Putamen (tissue), 1 donor: ENCODE data around the gene CGB1.
A peak's percentile ranks its signal among the peaks of the same experiment; 100 is the strongest.
"Not testable (repeated sequence)": the region's sequence is repeated elsewhere in the genome, so short reads cannot be mapped to it uniquely, and the experiment has no call there.

Source experiments
- DNase-seq: peaks from one replicate; pipeline ENCODE4 v3.0.0-alpha.2; 2016; ENCODE audit warnings: low spot score

The CGB1 gene

DNA sequence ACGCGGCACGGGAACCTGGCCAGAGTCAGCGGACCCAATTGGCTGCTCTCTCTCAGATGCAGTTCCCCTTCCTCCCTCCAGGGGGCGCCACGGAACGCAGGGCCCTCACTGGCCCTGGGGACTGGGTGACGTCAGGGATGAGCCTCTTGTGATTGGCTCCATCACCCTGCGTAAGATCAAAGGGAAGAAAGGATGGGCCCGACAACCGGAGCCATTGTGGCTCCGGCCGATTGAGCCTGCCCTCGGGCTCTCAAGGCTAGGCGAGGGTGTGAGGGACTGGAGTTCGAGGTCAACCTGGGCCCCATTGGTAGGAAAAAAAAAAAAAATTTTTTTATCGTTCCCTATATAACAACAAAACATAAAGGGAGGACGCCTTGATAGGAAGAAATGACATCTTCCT is at the start of gene CGB1:
CGB1 (minus strand) TSS at position 81 of the 400 bp plus-strand sequence. CDS start 184 bp downstream, outside the sequence.
- not testable (repeated sequence) for DNase-seq

DNA sequence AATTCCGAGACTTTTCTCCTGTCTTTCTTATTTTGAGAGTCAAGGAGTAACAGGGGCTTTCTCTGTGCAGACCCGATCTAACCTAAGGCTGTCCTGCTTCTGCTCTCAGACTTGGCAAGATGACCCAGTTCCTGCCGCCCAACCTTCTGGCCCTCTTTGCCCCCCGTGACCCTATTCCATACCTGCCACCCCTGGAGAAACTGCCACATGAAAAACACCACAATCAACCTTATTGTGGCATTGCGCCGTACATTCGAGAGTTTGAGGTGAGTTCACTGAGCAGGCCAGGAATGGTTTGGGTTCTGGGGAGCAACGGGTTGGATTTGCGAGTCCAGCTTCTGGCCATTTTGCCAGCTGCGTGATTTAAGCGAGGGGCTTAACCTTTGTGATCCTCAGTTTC is 49.6 kb upstream of the CGB1 start:
- no peak for DNase-seq

DNA sequence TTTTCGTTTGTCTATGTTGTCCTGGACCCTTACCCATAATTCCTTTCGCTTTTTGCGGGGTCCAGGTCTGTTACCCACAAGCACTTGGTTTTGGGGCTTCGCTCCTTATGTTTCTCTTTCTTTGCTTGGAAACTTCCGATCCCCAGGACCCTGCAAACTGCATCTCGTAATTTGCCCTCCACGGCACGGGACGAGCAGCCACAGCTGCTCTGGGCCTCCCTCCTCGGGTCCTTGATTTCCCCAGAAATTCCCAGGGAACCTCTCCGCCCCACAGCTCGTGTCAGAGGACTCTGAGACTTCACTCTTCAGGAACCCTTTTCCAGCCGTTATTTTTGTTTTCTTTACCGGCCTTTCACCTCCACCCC is 49.2 kb upstream of the CGB1 start:
- DNase-seq = no peak

GRCh38 chr19:49085020-49085867 is 48.5 kb upstream of the CGB1 start, which contains the start of gene SNRNP70:
Gene SNRNP70, plus strand, starts transcription at chr19:49085451. Its CDS starts 964 bp downstream, at chr19:49086415.
- DNase-seq = peak; percentile 98

GRCh38 chr19:49084206-49085019 is 47.7 kb upstream of the CGB1 start:
- no peak for DNase-seq

- DNase-seq = no peak
These were observed 44.6 kb upstream of the CGB1 start for GRCh38 chr19:49081273-49081672.

GRCh38 chr19:49080392-49080791 is 43.7 kb upstream of the CGB1 start:
- no peak for DNase-seq

- peak; percentile 25 for DNase-seq
These were observed 38.2 kb upstream of the CGB1 start for GRCh38 chr19:49074869-49075268.

GRCh38 chr19:49073514-49074378 is 37.1 kb upstream of the CGB1 start:
- no peak for DNase-seq

DNA sequence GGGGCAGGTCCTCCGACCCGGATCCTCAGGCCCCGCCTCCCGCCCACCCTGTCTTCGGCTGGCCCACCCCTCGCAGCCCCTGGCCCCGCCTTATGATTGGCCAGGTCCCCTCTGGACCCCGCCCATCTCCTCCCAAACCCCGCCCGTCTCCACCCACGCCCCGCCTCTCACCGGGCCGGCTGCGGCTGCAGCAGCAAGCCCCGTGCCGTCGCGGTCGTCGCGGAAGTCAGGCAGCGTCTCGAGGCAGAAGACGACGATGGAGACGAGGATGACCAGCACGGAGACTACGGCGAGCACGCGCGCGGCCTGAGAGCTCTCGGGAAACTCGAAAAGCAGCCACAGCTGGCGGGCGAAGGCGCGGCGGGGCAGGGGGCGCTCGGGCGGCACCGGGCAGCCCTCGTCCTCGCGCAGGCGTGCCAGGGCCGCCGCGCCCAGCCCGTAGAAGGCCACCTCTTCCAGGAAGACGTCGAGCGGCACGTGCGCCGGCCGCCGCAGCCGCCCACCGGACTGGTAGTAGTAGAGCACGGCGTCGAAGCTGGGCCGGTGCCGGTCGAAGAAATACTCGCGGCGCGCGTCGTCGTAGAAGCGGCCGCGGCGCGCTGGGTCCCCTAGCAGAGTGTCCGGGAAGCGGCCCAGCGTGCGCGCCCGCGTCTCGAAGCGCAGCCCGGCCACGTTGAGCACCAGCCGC is 35.3 kb upstream of the CGB1 start:
- DNase-seq = no peak

GRCh38 chr19:49070416-49070815 is 33.7 kb upstream of the CGB1 start:
- DNase-seq = no peak

- no peak for DNase-seq
These were observed 32.3 kb upstream of the CGB1 start for GRCh38 chr19:49069026-49069425.

GRCh38 chr19:49067554-49067953 is 30.9 kb upstream of the CGB1 start:
- DNase-seq = no peak

DNA sequence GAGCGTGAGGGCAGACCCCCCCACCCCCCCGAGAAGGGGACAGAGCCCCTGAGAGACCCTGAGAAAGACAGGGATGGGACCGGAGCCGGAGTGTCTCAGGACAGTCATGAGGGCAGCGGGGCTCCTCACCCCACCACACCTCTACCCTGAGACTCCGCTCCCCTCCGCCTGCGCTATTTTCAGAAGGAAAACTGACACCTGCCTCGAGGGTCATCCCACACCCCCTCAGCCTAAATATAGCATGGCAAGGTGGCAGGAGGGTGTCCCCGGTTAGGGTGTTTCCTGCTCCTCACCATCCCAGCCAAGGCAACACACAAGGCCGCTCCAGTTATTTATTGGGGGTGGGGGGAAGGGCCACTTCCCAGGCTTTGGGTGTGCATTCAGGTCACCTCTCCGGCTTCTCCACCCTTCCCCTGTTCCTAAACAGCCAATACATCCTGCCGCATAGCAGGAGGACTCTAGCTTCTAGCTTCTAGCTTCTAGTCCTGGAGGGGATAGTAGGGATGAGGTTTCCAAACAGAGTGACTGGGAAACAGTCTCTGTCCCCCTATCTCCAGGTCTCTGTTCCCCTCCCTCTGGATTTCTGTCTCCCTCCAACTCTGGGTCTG is 29.3 kb upstream of the CGB1 start:
- no peak for DNase-seq

GRCh38 chr19:49064768-49065611 is 28.3 kb upstream of the CGB1 start, which contains the start of gene NTF4:
Gene NTF4, minus strand, starts transcription at chr19:49064818. Its CDS starts 2,821 bp downstream, at chr19:49061997.
- no peak for DNase-seq

- no peak for DNase-seq
These were observed 27.4 kb upstream of the CGB1 start for GRCh38 chr19:49064029-49064629.

DNA sequence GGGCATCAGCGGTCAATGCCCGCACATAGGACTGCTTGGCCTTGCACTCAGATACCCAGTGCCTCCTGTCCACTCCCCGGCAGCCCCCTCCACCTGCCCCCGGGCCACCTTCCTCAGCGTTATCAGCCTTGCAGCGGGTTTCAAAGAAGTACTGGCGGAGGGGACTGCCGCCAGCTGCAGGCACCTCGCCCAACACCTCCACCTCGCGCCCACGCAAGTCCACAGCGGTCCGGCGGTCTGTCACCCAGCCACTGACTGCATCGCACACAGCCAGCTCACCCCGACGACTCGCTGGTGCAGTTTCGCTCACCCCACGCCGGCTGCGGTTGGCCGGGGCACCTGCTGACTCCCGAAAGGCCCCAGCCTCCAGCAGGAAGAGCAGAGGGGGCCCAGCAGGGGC is 24.8 kb upstream of the CGB1 start:
- no peak for DNase-seq

DNA sequence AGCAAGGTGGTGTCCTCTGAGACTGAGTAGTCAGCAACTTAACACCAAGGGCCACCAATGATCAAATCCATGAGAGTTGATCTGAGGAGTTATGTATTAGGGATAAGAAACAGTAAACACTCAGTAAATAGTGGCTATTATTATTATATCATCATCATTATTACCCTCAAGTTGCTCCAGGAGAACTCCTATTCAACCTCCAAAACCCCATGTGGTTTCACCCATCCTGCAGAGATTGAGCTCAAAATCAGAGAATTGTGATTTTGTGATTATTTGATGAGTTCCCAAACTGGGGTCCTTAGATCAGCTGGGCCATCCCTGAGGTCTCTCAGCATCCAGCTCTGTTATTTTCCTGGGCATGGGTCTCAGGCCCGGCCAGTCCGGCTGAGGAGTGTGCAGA is 24.3 kb upstream of the CGB1 start:
- DNase-seq = no peak

DNA sequence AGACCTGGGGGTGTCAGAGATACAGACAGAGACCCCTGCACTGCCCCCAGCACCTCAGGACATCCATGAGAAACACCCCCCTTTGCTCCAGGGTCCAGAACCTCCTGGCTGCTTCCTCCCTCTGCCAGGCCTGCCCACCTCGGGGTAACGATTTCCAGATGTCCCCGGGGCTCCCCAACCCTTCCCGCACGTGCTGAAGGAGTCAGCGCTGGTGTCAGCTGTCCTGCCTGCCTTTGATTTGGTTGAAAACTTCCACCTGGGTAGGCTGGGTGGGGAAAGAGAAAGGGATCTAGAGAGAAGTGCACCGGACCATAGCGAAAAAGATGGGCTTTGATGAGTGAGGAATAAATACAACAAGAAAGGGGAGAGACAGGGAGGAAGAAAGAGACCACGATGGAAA is 22.4 kb upstream of the CGB1 start:
- no peak for DNase-seq

GRCh38 chr19:49058562-49058961 is 21.9 kb upstream of the CGB1 start:
- DNase-seq = no peak
